T-cell (primary cell): ENCODE data around the gene SMARCD3. TPM values are rescaled to one million over a fixed set of nuclear protein-coding genes. Genes with fewer than 3 reads are reported as not detected.
A peak's percentile ranks its signal among the peaks of the same experiment; 100 is the strongest.

Source experiments
- ATAC-seq, 4 experiments: fragments of 200-7000 bp in 3 of 4; fragments of 150-1000 bp in 1 of 4; cut with Tn5 transposase; replicated peaks in 1 of 4; 1 replicate in 3 of 4; 2 replicates in 1 of 4; pipeline ENCODE4 v1.10.0; 2021; ENCODE audit warnings: moderate library complexity in 3 of 4, mild to moderate bottlenecking in 2 of 4, moderate number of reproducible peaks in 1 of 4
- CTCF ChIA-PET, 2 donors: fragments of 300-600 bp; sonication (Branson Sonifier 250); formaldehyde crosslinking; loops; one replicate each; lab custom pipeline; 2022; ENCODE audit warnings: antibody characterized with exemption in 2 of 2; lab: Charles Lee
- POLR2A ChIA-PET, 2 donors: fragments of 300-600 bp; sonication (Branson Sonifier 250); formaldehyde crosslinking; loops; one replicate each; lab custom pipeline; 2022; ENCODE audit warnings: antibody characterized with exemption in 2 of 2; lab: Charles Lee
- DNase-seq, 35 experiments: peaks; one replicate each; pipeline versions ENCODE4 v3.0.0 to v3.0.0-alpha.2; 2013 to 2023
- H3K27ac ChIP-seq: one replicate; pipeline ENCODE4 v1.5.1; 2013; ENCODE audit warnings: low read length
- H3K27me3 ChIP-seq, 2 experiments: replicated peaks in 1 of 2; 1 replicate in 1 of 2; 2 replicates in 1 of 2; pipeline versions ENCODE4 v1.6.1 to v1.7.0; 2013; ENCODE audit warnings: low read length in 1 of 2, mixed read lengths in 1 of 2; ENCODE audit not compliant: control insufficient read depth in 2 of 2, insufficient read depth in 2 of 2; ENCODE audit errors: extremely low read depth in 1 of 2
- H3K36me3 ChIP-seq, 2 donors: 1 replicate in 1 of 2; 2 replicates in 1 of 2; pipeline versions ENCODE4 v1.6.1 to v1.7.0; 2013; ENCODE audit warnings: low read length in 1 of 2; ENCODE audit not compliant: control insufficient read depth in 2 of 2, insufficient read depth in 1 of 2; ENCODE audit errors: extremely low read depth in 1 of 2
- H3K4me1 ChIP-seq, 2 experiments: 1 replicate in 1 of 2; 2 replicates in 1 of 2; pipeline versions ENCODE4 v1.6.1 to v1.7.0; 2013; ENCODE audit warnings: low read length in 2 of 2, mixed read lengths in 1 of 2; ENCODE audit not compliant: insufficient read depth in 2 of 2, control insufficient read depth in 1 of 2; ENCODE audit errors: extremely low read depth in 1 of 2
- H3K4me3 ChIP-seq, 2 donors: 1 replicate in 1 of 2; 2 replicates in 1 of 2; pipeline versions ENCODE4 v1.5.1 to v1.7.0; 2013; ENCODE audit warnings: mild to moderate bottlenecking in 2 of 2, low read length in 1 of 2, moderate library complexity in 1 of 2; ENCODE audit not compliant: control insufficient read depth in 1 of 2; ENCODE audit errors: extremely low read depth in 1 of 2
- H3K9me3 ChIP-seq: 2 replicates; pipeline ENCODE4 v1.7.0; 2013
- H3K27ac Mint-ChIP-seq, 2 donors: one replicate each; pipeline ENCODE4 v1.8.0; 2020 to 2021; ENCODE audit warnings: mild to moderate bottlenecking in 2 of 2, mixed read lengths in 2 of 2
- H3K27me3 Mint-ChIP-seq, 2 donors: one replicate each; pipeline ENCODE4 v1.8.0; 2021 to 2022; ENCODE audit warnings: mixed read lengths in 2 of 2
- H3K36me3 Mint-ChIP-seq: one replicate; pipeline ENCODE4 v1.8.0; 2021; ENCODE audit warnings: mixed read lengths
- H3K4me1 Mint-ChIP-seq, 3 donors: one replicate each; pipeline ENCODE4 v1.8.0; 2020 to 2022; ENCODE audit warnings: mixed read lengths in 3 of 3, mild to moderate bottlenecking in 1 of 3
- H3K4me3 Mint-ChIP-seq, 3 donors: one replicate each; pipeline ENCODE4 v1.8.0; 2020 to 2022; ENCODE audit warnings: mild to moderate bottlenecking in 3 of 3, mixed read lengths in 3 of 3, moderate library complexity in 3 of 3
- H3K9me3 Mint-ChIP-seq, 3 donors: one replicate each; pipeline ENCODE4 v1.8.0; 2020 to 2022; ENCODE audit warnings: mixed read lengths in 3 of 3
- WGBS: methylation state at CpG from one replicate; pipeline ENCODE4 v1.1.5; 2013; ENCODE audit warnings: missing lambda C conversion rate; ENCODE audit not compliant: insufficient coverage; 5-methylcytosine and 5-hydroxymethylcytosine counted together
- total RNA-seq, 35 experiments: library from RNA in 6 of 35; stranded (reverse) in 6 of 35; fragments of 120-200 nt in 1 of 35; gene quantifications; one replicate each; pipeline versions ENCODE4 v1.2.1 to v1.2.4 and lab custom pipeline; 2013 to 2026

SMARCD3 gene
- total RNA-seq, 5 donors from 2014 or later (not counting 1 experiment from before 2014, with no cell fraction given) = 6.3 to 28.5 (median 9.1) TPM

- DNase-seq (peak; percentile 78 to 93 (median 85)), ATAC-seq (peak; percentile 89 to 93 (median 90))
- H3K9me3 ChIP-seq = no peaks in the 10 kb centered on the region
- peak within 1 kb of the TSS; percentile 65 to 95 for H3K4me3 ChIP-seq
- ChIA-PET POLR2A (no interaction called here), CTCF (interaction anchor here in 1 of 2 donors (0.9 to 1.6 kb wide), 2 partner anchors 11 kb away, joined by 3 to 8 read pairs; no protein-coding TSS in a partner anchor)
- H3K4me1 Mint-ChIP-seq = peaks cover 46 to 48% (median 47%) of the 10 kb centered on the region in 3 donors
- H3K36me3 Mint-ChIP-seq = peaks cover 9% of the 10 kb centered on the region
- no peaks in the 10 kb centered on the region for H3K27me3 ChIP-seq
- H3K9me3 Mint-ChIP-seq = no peaks in the 10 kb centered on the region
- peak within 1 kb of the TSS; percentile 96 to 100 (median 99) for H3K4me3 Mint-ChIP-seq
- H3K4me1 ChIP-seq = peaks cover 6 to 41% of the 10 kb centered on the region in 2 experiments
- H3K27ac Mint-ChIP-seq = peak within 1 kb of the TSS; percentile 96 to 98
- H3K36me3 ChIP-seq = peaks cover 6 to 33% of the 10 kb centered on the region in 2 donors
- under 1% methylated on average over 77 of the region's 79 CpGs for WGBS
- no peaks in the 10 kb centered on the region for H3K27me3 Mint-ChIP-seq
- peak within 1 kb of the TSS; percentile 68 for H3K27ac ChIP-seq
These were observed 16.2 kb downstream of the SMARCD3 start, which contains the start of gene CHPF2 for GRCh38 chr7:151232091-151232916. CHPF2 (plus strand) TSS chr7:151232483; CDS start chr7:151234012, 1,529 bp downstream.

DNA sequence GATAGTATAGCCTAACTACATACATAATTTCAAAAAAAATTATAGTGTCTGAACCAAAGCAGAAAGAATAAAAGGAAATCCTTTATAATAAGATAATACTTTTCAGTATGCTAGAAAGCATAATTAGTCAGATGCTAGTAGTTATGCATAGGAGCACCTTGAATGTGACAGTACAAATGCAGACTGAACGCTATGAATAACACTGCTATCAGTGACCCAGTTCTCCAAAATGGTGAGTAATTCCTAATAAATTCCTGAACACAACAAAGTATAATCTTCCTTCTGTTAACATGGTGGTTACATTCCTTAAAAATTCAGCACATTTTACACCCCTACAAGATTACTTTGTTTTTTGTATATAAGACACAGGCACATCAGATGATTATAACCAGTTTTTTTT is 17.4 kb downstream of the SMARCD3 start:
- 100% methylated on average over 1 of the region's 1 CpG for WGBS
- H3K4me3 ChIP-seq = no peak overlapping the region
- no peak for DNase-seq
- no peaks in the 10 kb centered on the region for H3K27me3 ChIP-seq
- peak overlapping the region; percentile 56 to 99 (median 96) for H3K4me3 Mint-ChIP-seq
- H3K4me1 ChIP-seq = peaks cover 10 to 48% of the 10 kb centered on the region in 2 experiments
- H3K27me3 Mint-ChIP-seq = no peaks in the 10 kb centered on the region
- H3K36me3 ChIP-seq = peaks cover 3 to 21% of the 10 kb centered on the region in 2 donors
- no peak overlapping the region for H3K27ac ChIP-seq
- peaks cover 52 to 59% (median 57%) of the 10 kb centered on the region in 3 donors for H3K4me1 Mint-ChIP-seq
- ATAC-seq = no peak
- ChIA-PET POLR2A (no interaction called here), CTCF (interaction anchor here in 1 of 2 donors (1.6 kb wide), 1 partner anchor 13 kb away, joined by 8 read pairs; no protein-coding TSS in a partner anchor)
- H3K27ac Mint-ChIP-seq = no peak overlapping the region
- peaks cover 3% of the 10 kb centered on the region for H3K36me3 Mint-ChIP-seq
- no peaks in the 10 kb centered on the region for H3K9me3 Mint-ChIP-seq
- H3K9me3 ChIP-seq = no peaks in the 10 kb centered on the region

- DNase-seq (no peak), ATAC-seq (no peak)
- Mint-ChIP-seq H3K9me3 (no peaks in the 10 kb centered on the region), H3K4me3 (no peak overlapping the region), H3K27ac (no peak overlapping the region), H3K27me3 (no peaks in the 10 kb centered on the region), H3K36me3 (peaks cover 16% of the 10 kb centered on the region), H3K4me1 (peaks cover 63 to 64% (median 63%) of the 10 kb centered on the region in 3 donors)
- WGBS = no CpG with 5 or more reads among the region's 10 CpGs
- Histone ChIP-seq H3K27ac (no peak overlapping the region), H3K36me3 (peaks cover 0 to 16% of the 10 kb centered on the region in 2 donors), H3K9me3 (no peaks in the 10 kb centered on the region), H3K4me3 (no peak overlapping the region), H3K4me1 (peaks cover 17 to 44% of the 10 kb centered on the region in 2 experiments), H3K27me3 (no peaks in the 10 kb centered on the region)
- CTCF ChIA-PET = no interaction called here
- POLR2A ChIA-PET = interaction anchor here in 1 of 2 donors (0.7 kb wide), 1 partner anchor 106 kb away, joined by 4 read pairs; no protein-coding TSS in a partner anchor
These were observed 19.2 kb downstream of the SMARCD3 start for GRCh38 chr7:151229249-151229648.

GRCh38 chr7:151228024-151228866 is 20.2 kb downstream of the SMARCD3 start:
- Mint-ChIP-seq H3K9me3 (no peaks in the 10 kb centered on the region), H3K4me1 (peaks cover 55 to 59% (median 57%) of the 10 kb centered on the region in 3 donors), H3K36me3 (peaks cover 23% of the 10 kb centered on the region), H3K27me3 (no peaks in the 10 kb centered on the region), H3K27ac (peak overlapping the region; percentile 93 to 96), H3K4me3 (peak overlapping the region; percentile 94 to 99 (median 97))
- DNase-seq = no peak
- CTCF ChIA-PET = interaction anchor here (0.6 to 3.2 kb wide), 4 partner anchors 15 to 1766 kb away, joined by 3 to 51 read pairs (median 8); no protein-coding TSS in a partner anchor
- no peak for ATAC-seq
- no peaks in the 10 kb centered on the region for H3K27me3 ChIP-seq
- peaks cover 17 to 34% of the 10 kb centered on the region in 2 experiments for H3K4me1 ChIP-seq
- H3K36me3 ChIP-seq = peaks cover 0 to 22% of the 10 kb centered on the region in 2 donors
- WGBS = 73% methylated on average over 5 of the region's 10 CpGs
- H3K27ac ChIP-seq = peak overlapping the region; percentile 66
- peak overlapping the region; percentile 85 to 87 for H3K4me3 ChIP-seq
- no peaks in the 10 kb centered on the region for H3K9me3 ChIP-seq
- POLR2A ChIA-PET = interaction anchor here (0.6 to 1.3 kb wide), 4 partner anchors 15 to 1533 kb away, joined by 3 to 6 read pairs (median 4); no protein-coding TSS in a partner anchor

- POLR2A ChIA-PET = interaction anchor here (0.6 to 1.3 kb wide), 9 partner anchors 12 to 1642 kb away, joined by 3 to 6 read pairs (median 3); no protein-coding TSS in a partner anchor
These were observed 21.4 kb downstream of the SMARCD3 start, which contains the start of gene ABCF2 for GRCh38 chr7:151226875-151227782. ABCF2 (minus strand) TSS chr7:151227205; CDS start chr7:151226458, 747 bp downstream.

More at GRCh38 chr7:151226875-151227782, 21.4 kb downstream of the SMARCD3 start, which contains the start of gene ABCF2:
- H3K4me1 ChIP-seq = peaks cover 15 to 29% of the 10 kb centered on the region in 2 experiments
- H3K27ac Mint-ChIP-seq = peak within 1 kb of the TSS; percentile 93 to 96
- ATAC-seq (peak; percentile 99), DNase-seq (peak; percentile 95 to 99 (median 97))
- H3K36me3 ChIP-seq = peaks cover 0 to 34% of the 10 kb centered on the region in 2 donors
- WGBS = 0% methylated on average over 50 of the region's 68 CpGs
- CTCF ChIA-PET = interaction anchor here (0.6 to 3.2 kb wide), 9 partner anchors 17 to 1765 kb away, joined by 3 to 51 read pairs (median 3); partner anchors contain the start of gene ABCB8 (in 1 of the 2)
- no peaks in the 10 kb centered on the region for H3K27me3 ChIP-seq
- H3K9me3 Mint-ChIP-seq = no peaks in the 10 kb centered on the region
- H3K27me3 Mint-ChIP-seq = no peaks in the 10 kb centered on the region
- H3K9me3 ChIP-seq = no peaks in the 10 kb centered on the region
- peak within 1 kb of the TSS; percentile 66 for H3K27ac ChIP-seq
- H3K36me3 Mint-ChIP-seq = peaks cover 32% of the 10 kb centered on the region
- H3K4me3 Mint-ChIP-seq = peak within 1 kb of the TSS; percentile 94 to 99 (median 97)
- H3K4me1 Mint-ChIP-seq = peaks cover 50 to 53% (median 52%) of the 10 kb centered on the region in 3 donors
- H3K4me3 ChIP-seq = peak within 1 kb of the TSS; percentile 85 to 87
